ENCODE data around the gene GRIK5.

GRIK5 gene

GRCh38 chr19:42075364-42075615 is 5.3 kb upstream of the GRIK5 start:
- Histone ChIP-seq H3K9ac (ENCODE audit: low read depth, low read length) (peak overlapping the region; percentile 83), H3K27me3 (ENCODE audit: insufficient read depth, low read length, poor library complexity) (no peaks in the 10 kb centered on the region), H3K4me1 (ENCODE audit: insufficient read depth, low read length) (peaks cover 26% of the 10 kb centered on the region), H3K4me2 (ENCODE audit: insufficient read depth, low read length) (peak overlapping the region; percentile 68), H3K79me2 (ENCODE audit: insufficient read depth, low read length) (peaks cover 53% of the 10 kb centered on the region), H3K4me3 (ENCODE audit: low read depth in 1 of 2, low read length in 2 of 2) (peak overlapping the region; percentile 58 to 70; a peak in 3 of 4 replicates), H3K9me3 (ENCODE audit: insufficient read depth, low read length, severe bottlenecking) (no peaks in the 10 kb centered on the region), H3K27ac (ENCODE audit: low read length) (peak overlapping the region; percentile 94), H2AFZ (ENCODE audit: low read depth, low read length) (peak overlapping the region; percentile 78), H4K20me1 (ENCODE audit: insufficient read depth, low read length) (peaks cover 39% of the 10 kb centered on the region), H3K36me3 (ENCODE audit: insufficient read depth, low read length) (peaks cover 28% of the 10 kb centered on the region)
- TF ChIP-seq EZH2 (IDR thresholded peaks at IDR 0.05; ENCODE audit: borderline replicate concordance, low read depth, low read length, severe bottlenecking) (no peak), CTCF (IDR thresholded peaks at IDR 0.05; ENCODE audit: borderline replicate concordance, extremely low read depth, low read length, poor library complexity, severe bottlenecking) (no peak)
- ATAC-seq (ENCODE audit: insufficient read depth, low read depth): no peak; the same call in 2 of the 3 replicates
- no peak for DNase-seq

- H3K4me1 ChIP-seq (ENCODE audit: insufficient read depth, low read length): peaks cover 26% of the 10 kb centered on the region
- peaks cover 48% of the 10 kb centered on the region for H3K79me2 ChIP-seq (ENCODE audit: insufficient read depth, low read length)
- peak overlapping the region; percentile 83 for H3K9ac ChIP-seq (ENCODE audit: low read depth, low read length)
- peak overlapping the region; percentile 58 to 70; a peak in 3 of 4 replicates for H3K4me3 ChIP-seq (ENCODE audit: low read depth in 1 of 2, low read length in 2 of 2)
- peak overlapping the region; percentile 78 for H2AFZ ChIP-seq (ENCODE audit: low read depth, low read length)
- H3K36me3 ChIP-seq (ENCODE audit: insufficient read depth, low read length): peaks cover 22% of the 10 kb centered on the region
- peak overlapping the region; percentile 94 for H3K27ac ChIP-seq (ENCODE audit: low read length)
- H4K20me1 ChIP-seq (ENCODE audit: insufficient read depth, low read length): peaks cover 34% of the 10 kb centered on the region
- no peak for ATAC-seq (ENCODE audit: insufficient read depth, low read depth)
- H3K9me3 ChIP-seq (ENCODE audit: insufficient read depth, low read length, severe bottlenecking): no peaks in the 10 kb centered on the region
- peak; percentile 25 for DNase-seq
- TF ChIP-seq CTCF (IDR thresholded peaks at IDR 0.05; ENCODE audit: borderline replicate concordance, extremely low read depth, low read length, poor library complexity, severe bottlenecking): no peak
- TF ChIP-seq EZH2 (IDR thresholded peaks at IDR 0.05; ENCODE audit: borderline replicate concordance, low read depth, low read length, severe bottlenecking): no peak
- H3K27me3 ChIP-seq (ENCODE audit: insufficient read depth, low read length, poor library complexity): no peaks in the 10 kb centered on the region
- H3K4me2 ChIP-seq (ENCODE audit: insufficient read depth, low read length): peak overlapping the region; percentile 68
These were observed 4.7 kb upstream of the GRIK5 start for GRCh38 chr19:42074513-42075363.

GRCh38 chr19:42071247-42071646 is 1.2 kb upstream of the GRIK5 start:
- H3K9ac ChIP-seq (ENCODE audit: low read depth, low read length): no peak overlapping the region
- H3K27ac ChIP-seq (ENCODE audit: low read length): no peak overlapping the region
- no peaks in the 10 kb centered on the region for H3K9me3 ChIP-seq (ENCODE audit: insufficient read depth, low read length, severe bottlenecking)
- DNase-seq: no peak
- no peak overlapping the region for H2AFZ ChIP-seq (ENCODE audit: low read depth, low read length)
- TF ChIP-seq EZH2 (IDR thresholded peaks at IDR 0.05; ENCODE audit: borderline replicate concordance, low read depth, low read length, severe bottlenecking): no peak
- no peak for TF ChIP-seq CTCF (IDR thresholded peaks at IDR 0.05; ENCODE audit: borderline replicate concordance, extremely low read depth, low read length, poor library complexity, severe bottlenecking)
- H4K20me1 ChIP-seq (ENCODE audit: insufficient read depth, low read length): no peaks in the 10 kb centered on the region
- H3K79me2 ChIP-seq (ENCODE audit: insufficient read depth, low read length): peaks cover 13% of the 10 kb centered on the region
- H3K4me2 ChIP-seq (ENCODE audit: insufficient read depth, low read length): no peak overlapping the region
- no peak for ATAC-seq (ENCODE audit: insufficient read depth, low read depth)
- peaks cover 8% of the 10 kb centered on the region for H3K4me1 ChIP-seq (ENCODE audit: insufficient read depth, low read length)
- H3K36me3 ChIP-seq (ENCODE audit: insufficient read depth, low read length): no peaks in the 10 kb centered on the region
- H3K4me3 ChIP-seq (ENCODE audit: low read depth in 1 of 2, low read length in 2 of 2): no peak overlapping the region
- H3K27me3 ChIP-seq (ENCODE audit: insufficient read depth, low read length, poor library complexity): peaks cover 3% of the 10 kb centered on the region
